B cell (primary cell): Measurements from ENCODE around the gene CERK. TPM values are rescaled to one million over a fixed set of nuclear protein-coding genes. Genes with fewer than 3 reads are reported as not detected.

ENCODE experiments used
- ATAC-seq: fragments of 200-7000 bp; cut with Tn5 transposase; one replicate; pipeline ENCODE4 v1.10.0; 2021; ENCODE audit warnings: low read depth, mild to moderate bottlenecking, moderate number of reproducible peaks, moderate library complexity
- CTCF ChIA-PET: fragments of 350-600 bp; sonication (Branson Sonifier 250); formaldehyde crosslinking; loops from one replicate; lab custom pipeline; 2021; ENCODE audit warnings: antibody characterized with exemption, inconsistent platforms; lab: Charles Lee
- POLR2A ChIA-PET: fragments of 350-600 bp; sonication (Branson Sonifier 250); formaldehyde crosslinking; loops from one replicate; lab custom pipeline; 2021; ENCODE audit warnings: antibody characterized with exemption; lab: Charles Lee
- DNase-seq: peaks from one replicate; pipeline ENCODE4 v3.0.0; 2013
- H2AFZ ChIP-seq: 2 replicates; pipeline ENCODE4 v1.6.1; 2012; ENCODE audit warnings: mild to moderate bottlenecking, low read depth, low read length; ENCODE audit not compliant: insufficient read depth, poor library complexity, severe bottlenecking
- H3K27ac ChIP-seq, 2 donors: 1 replicate in 1 of 2; 2 replicates in 1 of 2; pipeline ENCODE4 v1.5.1; 2012 to 2013; ENCODE audit warnings: low read length in 2 of 2, mild to moderate bottlenecking in 2 of 2, moderate library complexity in 1 of 2
- H3K27me3 ChIP-seq, 4 experiments: fragments of 200-600 bp in 1 of 4; sonication (generic) in 1 of 4; replicated peaks in 1 of 4; 1 replicate in 2 of 4; 2 replicates in 2 of 4; pipeline versions ENCODE4 v1.6.1 to v1.7.0; 2013 to 2016; ENCODE audit warnings: low read length in 3 of 4, mild to moderate bottlenecking in 2 of 4, mixed read lengths in 1 of 4, moderate library complexity in 1 of 4; ENCODE audit not compliant: insufficient read depth in 4 of 4, control insufficient read depth in 3 of 4; ENCODE audit errors: control extremely low read depth in 1 of 4
- H3K36me3 ChIP-seq, 2 experiments: replicated peaks in 1 of 2; 1 replicate in 1 of 2; 2 replicates in 1 of 2; pipeline versions ENCODE4 v1.6.1 to v1.7.1; 2013; ENCODE audit warnings: low read length in 1 of 2; ENCODE audit not compliant: insufficient read depth in 2 of 2, control insufficient read depth in 1 of 2; ENCODE audit errors: control extremely low read depth in 1 of 2, extremely low read depth in 1 of 2
- H3K4me1 ChIP-seq, 2 donors: fragments of 200-600 bp in 1 of 2; sonication (generic) in 1 of 2; 1 replicate in 1 of 2; 2 replicates in 1 of 2; pipeline versions ENCODE4 v1.5.1 to v1.6.1; 2013 to 2017; ENCODE audit warnings: low read length in 2 of 2; ENCODE audit not compliant: control insufficient read depth in 2 of 2, insufficient read depth in 2 of 2
- H3K4me2 ChIP-seq: replicated peaks from 2 replicates; pipeline ENCODE3; 2012; ENCODE audit warnings: mild to moderate bottlenecking, low read depth, low read length; ENCODE audit not compliant: poor library complexity, severe bottlenecking
- H3K4me3 ChIP-seq, 5 experiments: fragments of 200-600 bp in 1 of 5; sonication (generic) in 1 of 5; 1 replicate in 3 of 5; 2 replicates in 2 of 5; pipeline versions ENCODE4 v1.5.1 to v1.7.0; 2011 to 2016; ENCODE audit warnings: low read length in 4 of 5, mild to moderate bottlenecking in 4 of 5, low read depth in 2 of 5, control low read depth in 1 of 5, moderate library complexity in 1 of 5; ENCODE audit not compliant: insufficient read depth in 1 of 5; ENCODE audit errors: control extremely low read depth in 1 of 5, extremely low read depth in 1 of 5
- H3K79me2 ChIP-seq: fragments of 200-600 bp; sonication (generic); one replicate; pipeline ENCODE4 v1.6.0; 2016; ENCODE audit warnings: low read length; ENCODE audit not compliant: control insufficient read depth, insufficient read depth
- H3K9ac ChIP-seq: fragments of 200-600 bp; sonication (generic); 2 replicates; pipeline ENCODE4 v1.6.1; 2017; ENCODE audit warnings: mild to moderate bottlenecking, low read length, moderate library complexity
- H3K9me3 ChIP-seq, 3 donors: one replicate each; pipeline versions ENCODE4 v1.6.1 to v1.7.1; 2013; ENCODE audit warnings: low read length in 2 of 3; ENCODE audit not compliant: control insufficient read depth in 2 of 3, insufficient read depth in 1 of 3; ENCODE audit errors: control extremely low read depth in 1 of 3
- H4K20me1 ChIP-seq: 2 replicates; pipeline ENCODE4 v1.6.0; 2012; ENCODE audit warnings: mild to moderate bottlenecking, low read length; ENCODE audit not compliant: insufficient read depth, control insufficient read depth, poor library complexity, severe bottlenecking
- H3K27ac Mint-ChIP-seq: one replicate; pipeline ENCODE4 v1.8.0; 2021; ENCODE audit warnings: mixed read lengths
- H3K27me3 Mint-ChIP-seq: one replicate; pipeline ENCODE4 v1.8.0; 2021; ENCODE audit warnings: mixed read lengths
- H3K4me1 Mint-ChIP-seq: one replicate; pipeline ENCODE4 v1.8.0; 2021; ENCODE audit warnings: mixed read lengths
- H3K4me3 Mint-ChIP-seq: one replicate; pipeline ENCODE4 v1.8.0; 2021; ENCODE audit warnings: mixed read lengths
- H3K9me3 Mint-ChIP-seq: one replicate; pipeline ENCODE4 v1.8.0; 2022; ENCODE audit warnings: mixed read lengths; ENCODE audit not compliant: insufficient read depth
- CTCF ChIP-seq: fragments of 200-600 bp; IDR thresholded peaks from one replicate; pipeline ENCODE4 v1.8.0; 2022; ENCODE audit warnings: antibody characterized with exemption, mild to moderate bottlenecking
- EZH2 ChIP-seq: IDR thresholded peaks from 2 replicates; pipeline ENCODE4 v1.6.1; 2012; ENCODE audit warnings: borderline replicate concordance, low read depth, mild to moderate bottlenecking, moderate library complexity, low read length; ENCODE audit not compliant: insufficient read depth, poor library complexity, severe bottlenecking
- WGBS: methylation state at CpG from one replicate; pipeline ENCODE4 v1.1.5; 2013; ENCODE audit warnings: missing lambda C conversion rate; ENCODE audit not compliant: insufficient coverage; 5-methylcytosine and 5-hydroxymethylcytosine counted together
- intact Hi-C: fragments of 100-400 bp; cut with micrococcal nuclease; formaldehyde crosslinking; loops from one replicate; pipeline ENCODE4 v1.10.0; 2022
- polyA plus RNA-seq: library from polyadenylated mRNA; depleted of rRNA; stranded (reverse); fragments of >200 nt; gene quantifications from 2 replicates; pipeline ENCODE4 v1.2.3, GENCODE V29; 2012
- total RNA-seq, 2 donors: library from RNA; stranded (reverse); fragments of 120-200 nt in 1 of 2; gene quantifications; 1 replicate in 1 of 2; 2 replicates in 1 of 2; pipeline versions ENCODE4 v1.2.3 to v1.2.4, GENCODE V29; 2013 to 2022

CERK gene
- total and polyA plus RNA-seq, 2 donors (not counting 1 experiment from before 2014, with no cell fraction given) = 23.2 to 48.3 TPM

- Mint-ChIP-seq H3K4me3 (no peak overlapping the region), H3K4me1 (peaks cover 26% of the 10 kb centered on the region), H3K27me3 (peaks cover 8% of the 10 kb centered on the region), H3K9me3 (peaks cover 5% of the 10 kb centered on the region), H3K27ac (no peak overlapping the region)
- H3K27ac ChIP-seq = no peak overlapping the region
- CTCF ChIA-PET = interaction anchor here (13.1 kb wide), 1 partner anchor 49 kb away, joined by 468 read pairs; no protein-coding TSS in a partner anchor
- peaks cover 0 to 17% (median 13%) of the 10 kb centered on the region in 3 donors for H3K9me3 ChIP-seq
- no peak overlapping the region for H2AFZ ChIP-seq
- no peak for DNase-seq
- no peak for ATAC-seq
- H3K9ac ChIP-seq = no peak overlapping the region
- TF ChIP-seq CTCF (no peak), EZH2 (no peak)
- H3K4me3 ChIP-seq = no peak overlapping the region
- POLR2A ChIA-PET = interaction anchor here (0.8 kb wide), 1 partner anchor 44 kb away, joined by 6 read pairs; no protein-coding TSS in a partner anchor
- peaks cover 13 to 41% of the 10 kb centered on the region in 2 donors for H3K4me1 ChIP-seq
- H3K27me3 ChIP-seq = peaks cover 0 to 6% (median 0%) of the 10 kb centered on the region in 4 experiments
- no peaks in the 10 kb centered on the region for H3K36me3 ChIP-seq
- H4K20me1 ChIP-seq = no peaks in the 10 kb centered on the region
- no peak overlapping the region for H3K4me2 ChIP-seq
- 99% methylated on average over 7 of the region's 8 CpGs for WGBS
- intact Hi-C loops = no loop called here
- H3K79me2 ChIP-seq = peaks cover under 1% of the 10 kb centered on the region
These were observed 15.3 kb upstream of the CERK start for GRCh38 chr22:46753360-46753759.

- no peak for DNase-seq
- Histone ChIP-seq H3K4me2 (no peak overlapping the region), H4K20me1 (no peaks in the 10 kb centered on the region), H3K9me3 (peaks cover 0 to 17% (median 13%) of the 10 kb centered on the region in 3 donors), H3K4me3 (no peak overlapping the region), H3K9ac (no peak overlapping the region), H3K79me2 (no peaks in the 10 kb centered on the region), H3K4me1 (peaks cover 13 to 39% of the 10 kb centered on the region in 2 donors), H3K36me3 (no peaks in the 10 kb centered on the region), H2AFZ (no peak overlapping the region), H3K27ac (no peak overlapping the region), H3K27me3 (peaks cover 0 to 6% (median 0%) of the 10 kb centered on the region in 4 experiments)
- ChIA-PET POLR2A (interaction anchor here (0.8 kb wide), 1 partner anchor 45 kb away, joined by 6 read pairs; no protein-coding TSS in a partner anchor), CTCF (interaction anchor here (13.1 kb wide), 1 partner anchor 50 kb away, joined by 468 read pairs; no protein-coding TSS in a partner anchor)
- intact Hi-C loops = no loop called here
- TF ChIP-seq EZH2 (no peak), CTCF (no peak)
- WGBS = no CpG with 5 or more reads among the region's 6 CpGs
- Mint-ChIP-seq H3K4me1 (peaks cover 24% of the 10 kb centered on the region), H3K4me3 (no peak overlapping the region), H3K9me3 (peaks cover 5% of the 10 kb centered on the region), H3K27ac (no peak overlapping the region), H3K27me3 (peaks cover 8% of the 10 kb centered on the region)
- no peak for ATAC-seq
These were observed 14.9 kb upstream of the CERK start for GRCh38 chr22:46752988-46753310.
